T-helper 2 cell (primary cell): Measurements from ENCODE around the gene USP26.
"Not testable (repeated sequence)": the region's sequence is repeated elsewhere in the genome, so short reads cannot be mapped to it uniquely, and the experiment has no call there.

ENCODE experiments used
- DNase-seq, 5 experiments: peaks; one replicate each; pipeline versions ENCODE4 v3.0.0 to v3.0.0-alpha.2; 2012 to 2022

USP26 gene

DNA sequence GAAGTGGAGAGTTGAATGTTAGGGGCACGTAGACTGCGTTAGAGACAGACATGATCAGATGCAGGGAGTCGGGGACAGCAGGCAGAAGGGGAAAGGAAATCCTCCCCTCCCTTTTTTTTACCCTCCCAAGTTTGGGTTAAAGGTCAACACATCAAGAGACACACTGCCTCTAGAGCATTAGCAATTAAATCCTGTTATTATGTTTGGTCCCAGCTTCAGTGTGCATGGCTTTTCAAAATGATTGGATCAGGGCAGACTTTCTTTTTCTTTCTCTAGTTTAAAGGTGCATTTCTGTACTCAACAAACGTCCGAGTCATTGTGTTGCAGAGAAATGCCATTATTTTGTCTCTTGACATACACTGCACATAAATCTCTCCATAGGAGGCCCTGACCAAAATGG, 63.9 kb downstream of the USP26 start:
- no peak for DNase-seq

DNA sequence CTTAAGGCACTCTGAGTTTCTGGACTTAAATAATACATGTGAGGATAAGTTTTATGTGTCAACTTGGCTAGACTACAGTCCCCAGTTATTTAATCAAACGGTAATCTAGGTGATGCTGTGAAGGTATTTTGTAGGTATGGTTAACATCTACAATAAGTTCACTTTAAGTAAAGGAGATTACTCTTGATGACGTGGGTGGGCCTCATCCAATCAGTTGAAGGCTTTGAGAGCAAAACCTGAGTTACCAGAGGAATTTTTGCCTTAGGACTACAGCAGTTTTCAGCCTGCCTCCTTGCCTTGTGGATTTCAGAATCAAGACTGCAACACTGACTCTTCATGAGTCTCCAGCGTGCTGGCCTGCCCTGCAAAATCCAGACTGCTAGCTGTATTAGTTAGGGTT, 78.7 kb downstream of the USP26 start:
- DNase-seq: no peak

- DNase-seq: no peak
Observed at GRCh38 chrX:133007458-133007857, 89.5 kb downstream of the USP26 start.

- DNase-seq: no peak
Observed at GRCh38 chrX:133005616-133006015, 91.3 kb downstream of the USP26 start.

DNA sequence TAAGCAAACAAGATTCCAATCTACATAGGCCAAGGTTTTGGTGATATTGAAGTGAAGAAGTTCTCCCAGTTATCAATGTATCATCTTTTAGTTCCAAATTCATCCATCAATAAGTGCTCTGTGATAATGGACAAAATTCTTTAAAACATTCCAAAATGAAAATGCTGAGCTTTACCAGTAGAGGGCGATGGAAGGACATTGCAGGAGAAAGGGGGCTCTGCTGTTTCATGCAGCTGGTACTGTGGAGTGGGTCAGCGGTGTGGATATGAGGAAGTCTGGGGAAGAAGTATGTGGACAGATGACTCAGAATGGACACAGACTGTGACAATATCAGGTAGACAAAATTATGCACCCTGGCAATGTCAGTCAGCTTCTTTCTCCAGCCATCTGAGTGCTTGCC, 91.9 kb downstream of the USP26 start:
- DNase-seq: no peak

DNA sequence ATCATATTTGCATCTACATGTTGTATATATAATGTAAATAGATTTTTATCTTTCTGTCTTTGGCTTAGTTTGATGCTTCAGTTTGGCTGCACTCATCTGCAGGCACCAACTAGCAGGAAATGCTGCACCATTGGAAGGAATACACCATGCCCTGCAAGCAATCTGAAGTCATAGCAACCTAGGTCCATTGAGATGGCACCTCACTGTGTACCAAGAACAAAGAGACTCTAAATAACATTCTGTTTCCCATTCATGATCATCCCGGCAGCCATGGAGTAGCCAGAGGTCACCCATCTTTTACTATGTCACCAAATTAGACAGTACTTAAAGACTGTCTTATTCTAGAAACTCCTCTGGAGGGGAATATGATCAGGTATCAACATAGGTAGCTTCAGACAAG, 97.7 kb downstream of the USP26 start:
- peak in 1 of 5 experiments; percentile 73 for DNase-seq

DNA sequence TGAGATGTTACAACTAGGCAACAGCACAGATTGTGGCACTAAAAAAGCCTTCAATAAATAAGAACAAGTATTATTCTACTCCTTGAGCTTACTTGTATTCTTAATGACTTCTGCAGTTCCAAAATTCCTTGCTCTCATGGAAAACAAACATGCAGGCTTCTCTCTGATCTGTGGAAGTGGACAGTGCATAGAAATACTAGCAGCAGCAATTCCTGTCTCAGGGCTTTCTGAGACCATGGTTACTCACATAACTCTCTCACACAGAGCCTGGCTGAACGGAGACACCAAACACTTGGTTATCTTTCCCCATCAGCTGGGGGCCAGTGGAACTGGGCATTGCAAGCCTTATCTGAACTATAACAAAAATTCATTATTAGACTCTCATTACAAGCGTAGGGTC, 106.1 kb downstream of the USP26 start:
- DNase-seq: no peak

DNA sequence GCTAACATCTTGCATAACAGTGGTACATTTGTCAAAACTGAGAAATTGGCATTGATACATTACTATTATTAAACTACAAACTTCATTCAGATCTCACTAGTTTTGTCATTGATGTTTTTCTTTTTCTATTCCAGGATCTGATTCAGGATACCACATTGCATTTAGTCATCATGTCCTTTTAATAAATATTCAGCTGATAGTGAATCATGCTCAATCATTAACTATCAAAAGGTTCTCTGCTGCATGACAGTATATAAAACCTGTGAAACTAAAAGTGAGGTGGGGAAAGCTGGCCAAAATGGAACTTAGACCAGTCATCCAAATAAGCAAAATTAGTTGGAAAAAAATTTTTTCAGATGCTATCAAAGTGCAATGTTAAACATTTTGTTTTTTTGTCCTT, 110.4 kb downstream of the USP26 start:
- no peak for DNase-seq

DNA sequence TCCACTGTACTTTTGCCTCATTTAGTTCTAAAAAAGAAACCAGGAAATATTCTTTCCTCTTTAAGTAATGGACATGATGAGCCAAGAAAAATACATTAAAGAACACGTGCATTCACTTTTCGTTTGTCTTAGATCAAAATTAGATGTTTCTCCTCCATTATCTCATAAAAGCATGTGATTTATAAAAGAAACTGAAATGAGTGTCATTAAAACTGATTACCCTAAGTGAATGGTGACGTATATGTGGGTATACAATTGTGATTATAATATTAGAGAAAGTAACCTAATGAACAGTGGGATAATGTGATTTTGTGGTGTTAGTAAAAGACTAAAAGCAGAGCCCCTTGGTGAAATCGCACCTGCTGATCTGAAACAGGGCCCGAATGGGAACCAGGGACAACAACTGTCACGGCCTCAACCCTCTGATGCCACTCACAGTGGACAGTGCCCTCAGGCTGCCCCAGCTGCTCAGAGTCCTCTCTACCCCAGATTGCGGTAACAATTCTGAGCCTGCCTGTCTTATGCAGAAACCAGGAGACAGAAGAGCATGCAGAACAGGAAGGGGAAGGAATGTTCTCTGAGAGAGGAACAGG, 112.8 kb downstream of the USP26 start:
- no peak for DNase-seq

- no peak for DNase-seq
Observed at GRCh38 chrX:132983496-132983895, 113.4 kb downstream of the USP26 start.

DNA sequence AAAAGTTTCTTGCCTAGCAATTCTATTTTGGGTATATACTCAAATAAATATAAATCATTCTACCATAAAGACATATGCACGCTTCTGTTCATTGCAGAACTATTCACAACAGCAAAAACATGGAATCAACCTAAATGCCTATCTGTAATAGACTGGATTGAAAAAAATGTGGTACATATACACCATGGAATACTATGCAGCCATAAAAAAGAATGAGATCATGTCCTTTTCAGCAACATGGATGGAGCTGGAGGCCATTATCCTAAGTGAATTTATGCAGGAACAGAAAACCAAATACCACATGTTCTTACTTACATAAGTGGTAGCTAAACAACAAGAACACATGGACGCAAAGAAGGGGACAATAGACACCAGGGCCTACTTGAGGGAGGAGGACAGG, 116.9 kb downstream of the USP26 start:
- DNase-seq: not testable (repeated sequence)
